Measurements from ENCODE around the gene ASB3.

DNA sequence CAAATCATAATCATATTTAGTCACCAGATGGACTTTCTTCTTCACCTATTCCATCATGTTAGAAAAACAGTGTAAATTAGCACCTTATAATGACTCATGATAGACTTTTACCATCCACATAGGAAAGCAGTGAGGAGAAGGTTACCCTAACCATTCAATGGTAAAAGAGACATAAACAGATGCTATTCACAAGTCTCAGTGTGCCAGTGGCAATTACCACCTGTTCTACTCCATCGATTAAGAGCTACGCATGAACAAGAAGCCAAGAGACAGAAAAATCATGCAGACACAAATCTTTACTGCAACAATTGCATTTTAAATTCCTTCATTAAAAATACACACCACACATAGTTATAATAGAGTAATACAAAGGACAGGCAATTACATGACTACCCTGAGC lies 125.9 kb downstream of the ASB3 start:
- TF ChIP-seq, protein P1, sequence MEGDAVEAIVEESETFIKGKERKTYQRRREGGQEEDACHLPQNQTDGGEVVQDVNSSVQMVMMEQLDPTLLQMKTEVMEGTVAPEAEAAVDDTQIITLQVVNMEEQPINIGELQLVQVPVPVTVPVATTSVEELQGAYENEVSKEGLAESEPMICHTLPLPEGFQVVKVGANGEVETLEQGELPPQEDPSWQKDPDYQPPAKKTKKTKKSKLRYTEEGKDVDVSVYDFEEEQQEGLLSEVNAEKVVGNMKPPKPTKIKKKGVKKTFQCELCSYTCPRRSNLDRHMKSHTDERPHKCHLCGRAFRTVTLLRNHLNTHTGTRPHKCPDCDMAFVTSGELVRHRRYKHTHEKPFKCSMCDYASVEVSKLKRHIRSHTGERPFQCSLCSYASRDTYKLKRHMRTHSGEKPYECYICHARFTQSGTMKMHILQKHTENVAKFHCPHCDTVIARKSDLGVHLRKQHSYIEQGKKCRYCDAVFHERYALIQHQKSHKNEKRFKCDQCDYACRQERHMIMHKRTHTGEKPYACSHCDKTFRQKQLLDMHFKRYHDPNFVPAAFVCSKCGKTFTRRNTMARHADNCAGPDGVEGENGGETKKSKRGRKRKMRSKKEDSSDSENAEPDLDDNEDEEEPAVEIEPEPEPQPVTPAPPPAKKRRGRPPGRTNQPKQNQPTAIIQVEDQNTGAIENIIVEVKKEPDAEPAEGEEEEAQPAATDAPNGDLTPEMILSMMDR (conservative IDR thresholded peaks at IDR 0.05; ENCODE audit: low read depth, low read length): no peak
- no peak for TF ChIP-seq EZH2 (IDR thresholded peaks at IDR 0.05; ENCODE audit: low read length, unreplicated experiment)

Data from PC-3 (cell line).